H1 (cell line): Measurements from ENCODE around the gene KRTAP4-12. TPM values are rescaled to one million over a fixed set of nuclear protein-coding genes. Genes with fewer than 3 reads are reported as not detected.
"Not testable (repeated sequence)": the region's sequence is repeated elsewhere in the genome, so short reads cannot be mapped to it uniquely, and the experiment has no call there.

ENCODE experiments used
- CTCF ChIA-PET: fragments of 300-600 bp; sonication (Branson Sonifier 250); formaldehyde crosslinking; loops from one replicate; lab custom pipeline; 2021; ENCODE audit not compliant: partially characterized antibody; lab: Charles Lee
- POLR2A ChIA-PET: fragments of 300-600 bp; sonication (Branson Sonifier 250); formaldehyde crosslinking; loops from one replicate; lab custom pipeline; 2021; ENCODE audit warnings: inconsistent platforms; ENCODE audit not compliant: partially characterized antibody; lab: Charles Lee
- DNase-seq, 2 experiments: peaks; one replicate each; pipeline versions ENCODE4 v3.0.0 to v3.0.0-alpha.2; 2010 to 2022; ENCODE audit warnings: low spot score in 2 of 2, low read depth in 1 of 2, mixed read lengths in 1 of 2
- FAIRE-seq: peaks from 2 replicates; lab custom pipeline; 2011; peaks lifted over from hg19 to GRCh38; lab: Jason Lieb, UNC
- H2AFZ ChIP-seq: 2 replicates; pipeline ENCODE4 v1.8.1; 2012; ENCODE audit warnings: low read length, inconsistent platforms
- H2AK5ac ChIP-seq: 2 replicates; pipeline ENCODE4 v1.6.1; 2013; ENCODE audit warnings: low read depth, low read length
- H2BK120ac ChIP-seq: replicated peaks from 2 replicates; pipeline ENCODE3; 2013; ENCODE audit warnings: low read depth, low read length, inconsistent platforms
- H2BK12ac ChIP-seq: 2 replicates; pipeline ENCODE4 v1.6.1; 2013; ENCODE audit warnings: low read depth, low read length
- H2BK15ac ChIP-seq: 2 replicates; pipeline ENCODE4 v1.6.1; 2013; ENCODE audit warnings: low read length
- H2BK20ac ChIP-seq: 2 replicates; pipeline ENCODE4 v1.6.1; 2013; ENCODE audit warnings: low read length
- H2BK5ac ChIP-seq: 2 replicates; pipeline ENCODE4 v1.6.1; 2013; ENCODE audit warnings: low read depth, low read length
- H3K14ac ChIP-seq: 2 replicates; pipeline ENCODE4 v1.6.1; 2013; ENCODE audit warnings: inconsistent platforms; ENCODE audit not compliant: insufficient read length
- H3K18ac ChIP-seq: 2 replicates; pipeline ENCODE4 v1.6.1; 2013; ENCODE audit warnings: low read length; ENCODE audit errors: extremely low read depth
- H3K23ac ChIP-seq: 2 replicates; pipeline ENCODE4 v1.6.1; 2013; ENCODE audit warnings: inconsistent platforms; ENCODE audit not compliant: insufficient read length
- H3K23me2 ChIP-seq: 2 replicates; pipeline ENCODE4 v1.6.1; 2013; ENCODE audit warnings: low read depth, low read length
- H3K27ac ChIP-seq: 2 replicates; pipeline ENCODE4 v1.6.1; 2011; ENCODE audit warnings: low read depth, low read length, inconsistent platforms
- H3K27me3 ChIP-seq, 4 experiments: replicated peaks in 1 of 4; 1 replicate in 1 of 4; 2 replicates in 3 of 4; pipeline versions ENCODE4 v1.6.1 to v1.8.1; 2011 to 2013; ENCODE audit warnings: low read length in 3 of 4, mild to moderate bottlenecking in 3 of 4, inconsistent platforms in 2 of 4, mixed read lengths in 2 of 4, moderate library complexity in 1 of 4; ENCODE audit not compliant: control insufficient read depth in 3 of 4, insufficient read depth in 3 of 4; ENCODE audit errors: extremely low read depth in 1 of 4
- H3K36me3 ChIP-seq, 4 experiments: 2 replicates each; pipeline versions ENCODE4 v1.6.1 to v1.8.1; 2011 to 2013; ENCODE audit warnings: mild to moderate bottlenecking in 4 of 4, low read length in 3 of 4, moderate library complexity in 2 of 4, control low read depth in 1 of 4, inconsistent platforms in 1 of 4; ENCODE audit not compliant: insufficient read depth in 4 of 4, control insufficient read depth in 2 of 4
- H3K4ac ChIP-seq: replicated peaks from 2 replicates; pipeline ENCODE3; 2013; ENCODE audit warnings: low read length, low read depth, mixed read lengths, inconsistent platforms; ENCODE audit not compliant: insufficient read length
- H3K4me1 ChIP-seq, 4 experiments: replicated peaks in 1 of 4; 1 replicate in 1 of 4; 2 replicates in 3 of 4; pipeline versions ENCODE4 v1.6.1 to v1.8.1; 2011 to 2013; ENCODE audit warnings: low read length in 3 of 4, inconsistent platforms in 2 of 4, mixed read lengths in 1 of 4; ENCODE audit not compliant: insufficient read depth in 4 of 4, control insufficient read depth in 3 of 4
- H3K4me2 ChIP-seq, 2 experiments: 2 replicates each; pipeline versions ENCODE4 v1.6.1 to v1.8.1; 2011 to 2013; ENCODE audit warnings: low read depth in 2 of 2, low read length in 2 of 2, control low read depth in 1 of 2, inconsistent platforms in 1 of 2, mild to moderate bottlenecking in 1 of 2; ENCODE audit not compliant: insufficient read depth in 1 of 2
- H3K4me3 ChIP-seq, 4 experiments: fragments of 200-600, 300-600 bp in 1 of 4; sonication (generic), shearing (Covaris generic), sonication (Bioruptor Twin) in 1 of 4; 2 replicates each; pipeline versions ENCODE4 v1.5.1 to v1.8.1; 2011 to 2016; ENCODE audit warnings: low read length in 4 of 4, low read depth in 3 of 4, control low read depth in 2 of 4, inconsistent platforms in 2 of 4, mild to moderate bottlenecking in 2 of 4, mixed read lengths in 1 of 4, moderate library complexity in 1 of 4; ENCODE audit not compliant: insufficient read depth in 2 of 4; ENCODE audit errors: extremely low read depth in 1 of 4
- H3K56ac ChIP-seq: replicated peaks from 2 replicates; pipeline ENCODE3; 2013; ENCODE audit warnings: low read depth, mild to moderate bottlenecking, mixed read lengths, low read length, inconsistent platforms; ENCODE audit not compliant: insufficient read length
- H3K79me1 ChIP-seq: 2 replicates; pipeline ENCODE4 v1.6.1; 2013; ENCODE audit warnings: low read depth, low read length, control low read depth
- H3K79me2 ChIP-seq, 2 experiments: 2 replicates each; pipeline versions ENCODE4 v1.6.1 to v1.8.1; 2012 to 2013; ENCODE audit warnings: low read length in 2 of 2, mild to moderate bottlenecking in 2 of 2, inconsistent platforms in 1 of 2; ENCODE audit not compliant: insufficient read depth in 2 of 2, control insufficient read depth in 1 of 2
- H3K9ac ChIP-seq, 4 experiments: replicated peaks in 1 of 4; 1 replicate in 1 of 4; 2 replicates in 3 of 4; pipeline versions ENCODE4 v1.6.1 to v1.8.1; 2011 to 2013; ENCODE audit warnings: low read depth in 3 of 4, low read length in 3 of 4, control low read depth in 2 of 4, mild to moderate bottlenecking in 2 of 4, moderate library complexity in 2 of 4, inconsistent platforms in 1 of 4; ENCODE audit errors: extremely low read depth in 1 of 4
- H3K9me3 ChIP-seq, 2 experiments: 2 replicates each; pipeline versions ENCODE4 v1.6.1 to v1.8.1; 2012 to 2013; ENCODE audit warnings: mild to moderate bottlenecking in 2 of 2, moderate library complexity in 2 of 2, control low read depth in 1 of 2, inconsistent platforms in 1 of 2, low read depth in 1 of 2, low read length in 1 of 2, mixed read lengths in 1 of 2; ENCODE audit not compliant: insufficient read depth in 2 of 2
- H4K20me1 ChIP-seq, 2 experiments: replicated peaks in 1 of 2; 2 replicates each; pipeline versions ENCODE3 to v1.8.1; 2011 to 2013; ENCODE audit warnings: inconsistent platforms in 2 of 2, low read length in 2 of 2, mild to moderate bottlenecking in 1 of 2; ENCODE audit not compliant: insufficient read depth in 2 of 2, control insufficient read depth in 1 of 2
- H4K5ac ChIP-seq: 2 replicates; pipeline ENCODE4 v1.6.1; 2013; ENCODE audit warnings: low read length, low read depth, mixed read lengths, inconsistent platforms; ENCODE audit not compliant: insufficient read length
- H4K8ac ChIP-seq: 2 replicates; pipeline ENCODE4 v1.8.0; 2013; ENCODE audit warnings: mild to moderate bottlenecking, moderate library complexity, low read length, inconsistent platforms; ENCODE audit not compliant: insufficient read depth; ENCODE audit errors: extremely low read depth
- H4K91ac ChIP-seq: replicated peaks from 2 replicates; pipeline ENCODE3; 2013; ENCODE audit warnings: low read length, mixed read lengths, inconsistent platforms; ENCODE audit not compliant: insufficient read length
- KDM1A ChIP-seq: fragments of 200-600, 300-600 bp; sonication (generic); IDR thresholded peaks from 2 replicates; pipeline ENCODE4 v1.7.1; 2016; ENCODE audit warnings: mild to moderate bottlenecking, low read length, borderline replicate concordance
- WGBS, 2 experiments: shearing (Covaris generic) in 1 of 2; methylation state at CpG; one replicate each; pipeline versions ENCODE4 v1.1.6 to v1.1.7; 2013 to 2015; ENCODE audit warnings: low lambda C conversion rate in 2 of 2, mixed read lengths in 2 of 2, inconsistent platforms in 1 of 2, low coverage in 1 of 2, missing lambda C conversion rate in 1 of 2; ENCODE audit not compliant: insufficient replicate concordance in 2 of 2, insufficient coverage in 1 of 2, insufficient read length in 1 of 2; ENCODE audit errors: extremely low coverage in 1 of 2, missing lambda C conversion rate in 1 of 2; 5-methylcytosine and 5-hydroxymethylcytosine counted together
- polyA plus RNA-seq, 7 experiments: library from polyadenylated mRNA; depleted of rRNA in 3 of 7; stranded (reverse) in 5 of 7; unstranded in 2 of 7; fragments of >200 nt in 5 of 7; fragments of 200-250 nt in 2 of 7; gene quantifications; 1 replicate in 5 of 7; 2 replicates in 1 of 7; 4 replicates in 1 of 7; pipeline versions ENCODE4 v1.2.1 to v1.2.3, GENCODE V29; 2011 to 2013; ENCODE audit warnings: missing spikeins in 2 of 7, mixed read lengths in 2 of 7
- total RNA-seq: library from RNA; stranded (reverse); fragmentation: NEBNext Ultra II Directional; extraction: Animal tissue kit (Norgen Biotek cat#: 25700); gene quantifications from 2 replicates; pipeline ENCODE4 v1.2.1, GENCODE V29; 2021

The KRTAP4-12 gene
- total and polyA plus RNA-seq, 2 of the 8 experiments (the other 6 are each of a cell fraction or from before 2014, with no cell fraction given), result not detected

- TF ChIP-seq KDM1A, result no peak
These were observed 27.9 kb downstream of the KRTAP4-12 start (continued) for GRCh38 chr17:41096055-41096454.

GRCh38 chr17:41088760-41089352 lies 35.1 kb downstream of the KRTAP4-12 start:
- H2AFZ ChIP-seq, H3K23ac ChIP-seq, H3K9ac ChIP-seq, H2BK12ac ChIP-seq, H4K91ac ChIP-seq, H3K56ac ChIP-seq, H2BK120ac ChIP-seq, H4K8ac ChIP-seq, H3K79me2 ChIP-seq, H3K79me1 ChIP-seq, H3K4ac ChIP-seq, H4K20me1 ChIP-seq, H2BK15ac ChIP-seq, POLR2A ChIA-PET, H3K14ac ChIP-seq, FAIRE-seq, H4K5ac ChIP-seq, H3K4me1 ChIP-seq, H3K27me3 ChIP-seq, H3K18ac ChIP-seq, H3K36me3 ChIP-seq, H3K4me3 ChIP-seq, H2AK5ac ChIP-seq, H3K23me2 ChIP-seq, H3K4me2 ChIP-seq, H2BK20ac ChIP-seq, CTCF ChIA-PET, H3K27ac ChIP-seq, H3K9me3 ChIP-seq, DNase-seq, H2BK5ac ChIP-seq: not testable (repeated sequence)
- WGBS, 2 experiments, result 64% methylated on average over 4 of the region's 4 CpGs; no CpG with 5 or more reads in 1 of the 2 experiments
